ENCODE results near the gene MRPL52. TPM values are rescaled to one million over a fixed set of nuclear protein-coding genes. Genes with fewer than 3 reads are reported as not detected.

The MRPL52 gene
- total RNA-seq, 1 donor from 2014 or later: 182 TPM

DNA sequence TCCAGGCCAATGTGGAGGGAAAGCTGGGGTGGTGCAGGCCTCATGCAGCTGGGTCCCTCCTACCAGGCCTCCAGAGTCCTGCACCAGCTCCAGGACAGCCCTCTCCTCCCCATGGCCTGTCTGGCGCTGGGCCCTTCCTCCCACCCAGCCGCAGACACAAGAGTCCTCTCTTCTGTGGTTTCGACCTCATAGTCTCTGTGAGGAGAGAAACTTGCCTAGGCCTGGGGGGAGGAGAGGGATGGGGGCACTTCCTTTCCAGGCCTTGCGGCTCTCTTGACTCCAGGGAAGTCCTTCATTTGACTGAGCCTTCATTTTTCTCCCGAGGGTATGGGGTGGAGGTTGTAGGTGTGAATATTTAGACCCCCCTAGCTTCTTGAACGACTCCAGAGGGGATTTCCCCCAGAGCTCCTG lies 8.9 kb downstream of the MRPL52 start:
- Histone ChIP-seq H3K27ac (ENCODE audit: low read depth, low read length) (peak overlapping the region; percentile 92), H3K4me2 (ENCODE audit: low read length) (peak overlapping the region; percentile 90), H3K79me2 (ENCODE audit: insufficient read depth, low read length) (peaks cover 78% of the 10 kb centered on the region), H3K4me3 (ENCODE audit: insufficient read depth, low read depth, low read length) (peak overlapping the region; percentile 93), H3K9ac (ENCODE audit: low read length) (peak overlapping the region; percentile 99), H3K27me3 (ENCODE audit: insufficient read depth, low read length) (no peaks in the 10 kb centered on the region), H3K36me3 (ENCODE audit: insufficient read depth, low read length) (peaks cover 46% of the 10 kb centered on the region), H3K9me3 (ENCODE audit: insufficient read depth, low read depth, low read length) (no peaks in the 10 kb centered on the region), H2AFZ (ENCODE audit: low read depth, low read length) (no peak overlapping the region), H3K4me1 (ENCODE audit: insufficient read depth, low read length) (peaks cover 16% of the 10 kb centered on the region), H4K20me1 (ENCODE audit: insufficient read depth, low read length) (peaks cover 47% of the 10 kb centered on the region)
- H3K27me3 Mint-ChIP-seq (ENCODE audit: low read depth, unreplicated experiment): no peaks in the 10 kb centered on the region
- FAIRE-seq (no peak), DNase-seq (ENCODE audit: low read depth) (peak; percentile 84)
- peak overlapping the region; percentile 100 for H3K4me3 Mint-ChIP-seq (ENCODE audit: unreplicated experiment)
- peaks cover 29% of the 10 kb centered on the region for H3K4me1 Mint-ChIP-seq (ENCODE audit: low read depth, unreplicated experiment)
- peaks cover 32% of the 10 kb centered on the region for H3K36me3 Mint-ChIP-seq (ENCODE audit: low read depth, unreplicated experiment)
- H3K27ac Mint-ChIP-seq (ENCODE audit: unreplicated experiment): peak overlapping the region; percentile 98
- TF ChIP-seq CTCF (IDR thresholded peaks at IDR 0.05; ENCODE audit: insufficient read depth, low read depth, low read length): no peak
- TF ChIP-seq EZH2 (IDR thresholded peaks at IDR 0.05; ENCODE audit: insufficient read depth, low read length): no peak
- H3K9me3 Mint-ChIP-seq (ENCODE audit: unreplicated experiment): peaks cover 4% of the 10 kb centered on the region

GRCh38 chr14:22839159-22839779 lies 9.6 kb downstream of the MRPL52 start:
- FAIRE-seq: no peak

GRCh38 chr14:22841311-22841710 lies 11.6 kb downstream of the MRPL52 start:
- Histone ChIP-seq H3K79me2 (ENCODE audit: insufficient read depth, low read length) (peaks cover 97% of the 10 kb centered on the region), H3K9me3 (ENCODE audit: insufficient read depth, low read depth, low read length) (no peaks in the 10 kb centered on the region), H4K20me1 (ENCODE audit: insufficient read depth, low read length) (peaks cover 67% of the 10 kb centered on the region), H3K36me3 (ENCODE audit: insufficient read depth, low read length) (peaks cover 53% of the 10 kb centered on the region), H3K4me1 (ENCODE audit: insufficient read depth, low read length) (peaks cover 23% of the 10 kb centered on the region), H3K27ac (ENCODE audit: low read depth, low read length) (no peak overlapping the region), H3K9ac (ENCODE audit: low read length) (peak overlapping the region; percentile 41), H2AFZ (ENCODE audit: low read depth, low read length) (no peak overlapping the region), H3K4me2 (ENCODE audit: low read length) (peak overlapping the region; percentile 13), H3K4me3 (ENCODE audit: insufficient read depth, low read depth, low read length) (no peak overlapping the region), H3K27me3 (ENCODE audit: insufficient read depth, low read length) (no peaks in the 10 kb centered on the region)
- peaks cover 23% of the 10 kb centered on the region for H3K4me1 Mint-ChIP-seq (ENCODE audit: low read depth, unreplicated experiment)
- peaks cover 4% of the 10 kb centered on the region for H3K9me3 Mint-ChIP-seq (ENCODE audit: unreplicated experiment)
- no peak for TF ChIP-seq CTCF (IDR thresholded peaks at IDR 0.05; ENCODE audit: insufficient read depth, low read depth, low read length)
- FAIRE-seq: no peak
- peak overlapping the region; percentile 47 for H3K27ac Mint-ChIP-seq (ENCODE audit: unreplicated experiment)
- H3K27me3 Mint-ChIP-seq (ENCODE audit: low read depth, unreplicated experiment): no peaks in the 10 kb centered on the region
- no peak overlapping the region for H3K4me3 Mint-ChIP-seq (ENCODE audit: unreplicated experiment)
- no peak for DNase-seq (ENCODE audit: low read depth)
- H3K36me3 Mint-ChIP-seq (ENCODE audit: low read depth, unreplicated experiment): peaks cover 30% of the 10 kb centered on the region

More at GRCh38 chr14:22839159-22839779, 9.6 kb downstream of the MRPL52 start:
- peaks cover 29% of the 10 kb centered on the region for H3K4me1 Mint-ChIP-seq (ENCODE audit: low read depth, unreplicated experiment)
- Histone ChIP-seq H2AFZ (ENCODE audit: low read depth, low read length) (no peak overlapping the region), H3K9me3 (ENCODE audit: insufficient read depth, low read depth, low read length) (no peaks in the 10 kb centered on the region), H3K27me3 (ENCODE audit: insufficient read depth, low read length) (no peaks in the 10 kb centered on the region), H3K4me3 (ENCODE audit: insufficient read depth, low read depth, low read length) (peak overlapping the region; percentile 93), H3K79me2 (ENCODE audit: insufficient read depth, low read length) (peaks cover 83% of the 10 kb centered on the region), H3K36me3 (ENCODE audit: insufficient read depth, low read length) (peaks cover 44% of the 10 kb centered on the region), H3K4me2 (ENCODE audit: low read length) (peak overlapping the region; percentile 90), H3K27ac (ENCODE audit: low read depth, low read length) (peak overlapping the region; percentile 92), H4K20me1 (ENCODE audit: insufficient read depth, low read length) (peaks cover 52% of the 10 kb centered on the region), H3K4me1 (ENCODE audit: insufficient read depth, low read length) (peaks cover 16% of the 10 kb centered on the region), H3K9ac (ENCODE audit: low read length) (peak overlapping the region; percentile 99)
- H3K36me3 Mint-ChIP-seq (ENCODE audit: low read depth, unreplicated experiment): peaks cover 30% of the 10 kb centered on the region
- DNase-seq (ENCODE audit: low read depth): no peak
- H3K9me3 Mint-ChIP-seq (ENCODE audit: unreplicated experiment): peaks cover 4% of the 10 kb centered on the region
- no peaks in the 10 kb centered on the region for H3K27me3 Mint-ChIP-seq (ENCODE audit: low read depth, unreplicated experiment)
- TF ChIP-seq EZH2 (IDR thresholded peaks at IDR 0.05; ENCODE audit: insufficient read depth, low read length): no peak
- peak overlapping the region; percentile 98 for H3K27ac Mint-ChIP-seq (ENCODE audit: unreplicated experiment)
- peak overlapping the region; percentile 100 for H3K4me3 Mint-ChIP-seq (ENCODE audit: unreplicated experiment)

Data from astrocyte (in vitro differentiated cells and primary cell).